Nephron progenitor cell (in vitro differentiated cells): ENCODE measurements around the gene RUNX2.

Source experiments
- DNase-seq: peaks from one replicate; pipeline ENCODE4 v3.0.0; 2021
- H3K27ac Mint-ChIP-seq: 2 replicates; pipeline ENCODE4 v1.8.0; 2021; ENCODE audit warnings: mild to moderate bottlenecking, moderate library complexity, mixed read lengths
- H3K27me3 Mint-ChIP-seq: 2 replicates; pipeline ENCODE4 v1.8.0; 2021; ENCODE audit warnings: mild to moderate bottlenecking, low read depth, mixed read lengths; ENCODE audit not compliant: poor library complexity
- H3K36me3 Mint-ChIP-seq: 2 replicates; pipeline ENCODE4 v1.8.0; 2021; ENCODE audit warnings: low read depth, mixed read lengths
- H3K4me1 Mint-ChIP-seq: 2 replicates; pipeline ENCODE4 v1.8.0; 2021; ENCODE audit warnings: mixed read lengths
- H3K4me3 Mint-ChIP-seq: 2 replicates; pipeline ENCODE4 v1.8.0; 2021; ENCODE audit warnings: mild to moderate bottlenecking, moderate library complexity, mixed read lengths
- H3K9me3 Mint-ChIP-seq: 2 replicates; pipeline ENCODE4 v1.8.0; 2021; ENCODE audit warnings: mild to moderate bottlenecking, moderate library complexity, mixed read lengths
- TF ChIP-seq, protein P1 (sequence below): fragments of 200-600 bp; sonication (generic); IDR thresholded peaks from 2 replicates; pipeline ENCODE4 v1.5.0; 2021; ENCODE audit warnings: antibody characterized with exemption

The RUNX2 gene

GRCh38 chr6:45607798-45608197, 279.7 kb downstream of the RUNX2 start:
- H3K4me1 Mint-ChIP-seq, result peaks cover 45% of the 10 kb centered on the region
- H3K27ac Mint-ChIP-seq, result no peak overlapping the region
- DNase-seq, result no peak
- TF ChIP-seq, protein P1, sequence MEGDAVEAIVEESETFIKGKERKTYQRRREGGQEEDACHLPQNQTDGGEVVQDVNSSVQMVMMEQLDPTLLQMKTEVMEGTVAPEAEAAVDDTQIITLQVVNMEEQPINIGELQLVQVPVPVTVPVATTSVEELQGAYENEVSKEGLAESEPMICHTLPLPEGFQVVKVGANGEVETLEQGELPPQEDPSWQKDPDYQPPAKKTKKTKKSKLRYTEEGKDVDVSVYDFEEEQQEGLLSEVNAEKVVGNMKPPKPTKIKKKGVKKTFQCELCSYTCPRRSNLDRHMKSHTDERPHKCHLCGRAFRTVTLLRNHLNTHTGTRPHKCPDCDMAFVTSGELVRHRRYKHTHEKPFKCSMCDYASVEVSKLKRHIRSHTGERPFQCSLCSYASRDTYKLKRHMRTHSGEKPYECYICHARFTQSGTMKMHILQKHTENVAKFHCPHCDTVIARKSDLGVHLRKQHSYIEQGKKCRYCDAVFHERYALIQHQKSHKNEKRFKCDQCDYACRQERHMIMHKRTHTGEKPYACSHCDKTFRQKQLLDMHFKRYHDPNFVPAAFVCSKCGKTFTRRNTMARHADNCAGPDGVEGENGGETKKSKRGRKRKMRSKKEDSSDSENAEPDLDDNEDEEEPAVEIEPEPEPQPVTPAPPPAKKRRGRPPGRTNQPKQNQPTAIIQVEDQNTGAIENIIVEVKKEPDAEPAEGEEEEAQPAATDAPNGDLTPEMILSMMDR, result no peak
- H3K9me3 Mint-ChIP-seq, result peaks cover 18% of the 10 kb centered on the region
- H3K27me3 Mint-ChIP-seq, result no peaks in the 10 kb centered on the region
- H3K36me3 Mint-ChIP-seq, result peaks cover 2% of the 10 kb centered on the region
- no peak overlapping the region for H3K4me3 Mint-ChIP-seq

DNA sequence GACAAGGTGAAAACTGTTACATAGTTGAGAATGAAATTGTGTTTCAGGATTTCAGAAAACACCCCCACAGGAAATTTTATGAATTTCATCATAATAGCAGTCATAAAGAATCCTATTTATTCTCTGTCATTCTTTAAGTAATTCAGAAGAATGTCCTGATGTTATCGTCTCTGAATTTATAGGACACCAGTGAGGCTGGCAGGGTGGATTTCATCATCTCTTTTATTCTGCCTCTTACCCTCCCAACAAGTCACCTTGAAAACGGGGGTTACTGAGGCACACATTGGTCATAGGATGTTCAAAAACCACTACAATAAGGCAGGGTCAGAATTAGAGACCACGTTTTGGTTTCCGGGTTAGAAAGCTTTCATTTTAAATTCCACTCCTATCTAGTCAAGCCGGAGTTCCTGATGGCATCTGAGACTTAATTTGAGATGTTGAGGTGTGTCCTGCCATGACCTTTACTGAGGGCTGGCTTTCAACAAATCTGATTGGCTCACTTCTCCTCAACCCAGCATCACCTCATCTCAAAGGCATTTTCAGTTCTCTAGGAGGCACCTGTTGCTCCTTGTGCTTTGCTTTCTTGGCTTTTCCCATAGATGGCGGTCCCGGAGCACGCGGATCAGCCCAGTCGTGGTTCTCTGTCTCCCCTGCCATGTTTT, 280.3 kb downstream of the RUNX2 start:
- Mint-ChIP-seq H3K4me3 (no peak overlapping the region), H3K36me3 (no peaks in the 10 kb centered on the region), H3K9me3 (peaks cover 13% of the 10 kb centered on the region), H3K27me3 (peaks cover under 1% of the 10 kb centered on the region), H3K27ac (no peak overlapping the region), H3K4me1 (peaks cover 46% of the 10 kb centered on the region)
- no peak for DNase-seq
- TF ChIP-seq, protein P1, result no peak

DNA sequence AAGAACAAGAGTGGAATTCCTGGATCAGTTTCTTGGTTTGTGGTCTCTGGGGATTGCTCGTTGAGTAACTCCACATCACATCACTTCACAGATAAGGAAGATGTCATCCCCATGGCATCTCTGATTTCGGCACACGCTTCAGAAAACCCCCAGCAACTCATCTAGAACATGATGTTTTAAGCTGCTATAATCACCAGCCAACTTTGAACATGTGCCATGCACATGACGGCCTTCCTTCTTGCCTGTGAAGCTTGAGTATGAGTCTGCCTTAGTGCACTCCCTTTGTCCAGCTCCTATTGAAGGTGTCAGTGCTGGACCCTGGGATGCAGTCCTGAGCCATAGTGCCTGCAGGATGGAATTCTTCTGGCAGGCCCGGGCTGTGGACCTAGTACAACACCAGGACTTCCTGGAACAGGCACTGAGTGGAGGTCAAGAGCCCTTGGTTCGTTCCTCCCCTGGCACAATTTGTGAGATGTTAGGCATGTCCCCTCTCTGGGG, 281.1 kb downstream of the RUNX2 start:
- TF ChIP-seq, protein P1, result no peak
- no peak overlapping the region for H3K27ac Mint-ChIP-seq

DNA sequence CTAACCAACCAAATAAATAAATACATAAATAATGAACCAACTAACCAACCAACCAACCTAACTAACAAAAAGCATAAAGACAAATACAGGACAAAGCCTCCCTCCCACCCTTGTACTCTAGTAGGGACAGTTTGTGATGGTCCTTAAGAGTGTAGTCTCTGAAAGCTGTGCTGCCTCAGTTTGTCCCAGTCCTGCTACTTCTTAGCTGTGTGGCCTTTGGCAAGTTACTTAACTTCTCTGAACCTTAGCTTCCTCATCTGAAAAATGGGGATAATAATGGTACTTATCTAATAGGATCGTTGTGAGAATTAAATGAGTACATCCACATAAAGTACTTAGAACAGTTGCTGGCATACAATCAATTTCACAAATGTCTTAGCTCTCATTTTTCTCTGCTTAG, 282.2 kb downstream of the RUNX2 start:
- H3K9me3 Mint-ChIP-seq, result no peaks in the 10 kb centered on the region
- no peak for DNase-seq
- no peak overlapping the region for H3K4me3 Mint-ChIP-seq
- H3K36me3 Mint-ChIP-seq, result no peaks in the 10 kb centered on the region
- H3K27me3 Mint-ChIP-seq, result peaks cover 3% of the 10 kb centered on the region
- no peak overlapping the region for H3K27ac Mint-ChIP-seq
- H3K4me1 Mint-ChIP-seq, result peaks cover 51% of the 10 kb centered on the region
- TF ChIP-seq, protein P1, result no peak

More for the DNA sequence above, 281.1 kb downstream of the RUNX2 start:
- Mint-ChIP-seq H3K9me3 (peaks cover 5% of the 10 kb centered on the region), H3K36me3 (no peaks in the 10 kb centered on the region), H3K4me3 (no peak overlapping the region), H3K27me3 (peaks cover 3% of the 10 kb centered on the region), H3K4me1 (peaks cover 51% of the 10 kb centered on the region)
- no peak for DNase-seq

GRCh38 chr6:45610832-45611231, 282.7 kb downstream of the RUNX2 start:
- peaks cover 50% of the 10 kb centered on the region for H3K4me1 Mint-ChIP-seq

More at GRCh38 chr6:45610832-45611231, 282.7 kb downstream of the RUNX2 start:
- Mint-ChIP-seq H3K27ac (no peak overlapping the region), H3K36me3 (no peaks in the 10 kb centered on the region), H3K27me3 (peaks cover 3% of the 10 kb centered on the region), H3K4me3 (no peak overlapping the region), H3K9me3 (no peaks in the 10 kb centered on the region)
- TF ChIP-seq, protein P1, result no peak
- no peak for DNase-seq
